Adrenal gland (tissue), 5 donors: ENCODE data around the gene DNAH11.

Experiments
- POLR2A ChIP-seq, 2 donors: fragments of 450-650 bp; IDR thresholded peaks; one replicate each; pipeline ENCODE4 v1.6.1; 2017; ENCODE audit warnings: antibody characterized with exemption in 2 of 2, mild to moderate bottlenecking in 2 of 2, moderate library complexity in 1 of 2
- TF ChIP-seq, protein P1 (sequence below), 6 experiments: fragments of 450-650 bp in 4 of 6; fragments of 200-600 bp in 2 of 6; sonication (generic) in 1 of 6; IDR thresholded peaks; 1 replicate in 5 of 6; 2 replicates in 1 of 6; pipeline versions ENCODE4 v1.5.1 to v1.8.0; 2016 to 2021; ENCODE audit warnings: antibody characterized with exemption in 6 of 6, mild to moderate bottlenecking in 2 of 6, moderate library complexity in 1 of 6
- donor health status: DM: no; HTN: no; CAD: no.

DNA sequence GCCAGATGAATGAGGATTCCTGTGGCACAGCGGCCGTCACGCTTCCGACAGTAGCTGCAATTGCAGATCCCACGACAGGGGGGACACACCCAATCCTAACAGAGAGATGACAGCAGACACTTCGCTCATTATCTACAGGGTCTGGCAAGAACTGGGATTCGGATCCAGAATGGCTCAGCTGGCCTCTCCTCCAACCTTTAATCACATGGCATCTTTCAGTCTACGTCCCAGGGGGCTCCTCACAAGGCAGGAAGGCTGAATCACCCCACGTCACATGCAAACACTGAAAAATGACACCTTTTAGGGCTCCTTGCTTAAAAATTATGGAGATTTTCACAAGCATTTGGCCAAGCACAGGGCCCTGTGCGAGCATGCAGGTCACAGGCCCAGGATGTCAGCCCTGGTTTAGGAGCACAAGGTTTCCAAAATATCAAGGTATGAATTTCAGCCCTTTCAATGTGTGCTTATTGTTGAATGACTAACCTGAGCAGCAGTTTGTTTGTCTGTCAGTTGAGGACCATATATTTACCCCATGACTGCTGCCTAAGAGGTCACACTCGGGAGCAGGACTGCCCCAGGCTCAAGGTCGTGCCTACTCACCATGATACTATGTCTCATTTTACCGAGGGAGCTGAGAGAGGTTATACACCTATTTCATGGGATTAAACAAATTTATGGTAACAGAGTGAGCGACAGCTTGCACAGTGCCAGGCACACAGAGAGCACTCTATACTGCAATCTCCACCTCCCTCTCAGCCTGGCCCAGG, 360.4 kb downstream of the DNAH11 start:
- no peak for TF ChIP-seq POLR2A (IDR thresholded peaks at IDR 0.05)
- TF ChIP-seq, protein P1, sequence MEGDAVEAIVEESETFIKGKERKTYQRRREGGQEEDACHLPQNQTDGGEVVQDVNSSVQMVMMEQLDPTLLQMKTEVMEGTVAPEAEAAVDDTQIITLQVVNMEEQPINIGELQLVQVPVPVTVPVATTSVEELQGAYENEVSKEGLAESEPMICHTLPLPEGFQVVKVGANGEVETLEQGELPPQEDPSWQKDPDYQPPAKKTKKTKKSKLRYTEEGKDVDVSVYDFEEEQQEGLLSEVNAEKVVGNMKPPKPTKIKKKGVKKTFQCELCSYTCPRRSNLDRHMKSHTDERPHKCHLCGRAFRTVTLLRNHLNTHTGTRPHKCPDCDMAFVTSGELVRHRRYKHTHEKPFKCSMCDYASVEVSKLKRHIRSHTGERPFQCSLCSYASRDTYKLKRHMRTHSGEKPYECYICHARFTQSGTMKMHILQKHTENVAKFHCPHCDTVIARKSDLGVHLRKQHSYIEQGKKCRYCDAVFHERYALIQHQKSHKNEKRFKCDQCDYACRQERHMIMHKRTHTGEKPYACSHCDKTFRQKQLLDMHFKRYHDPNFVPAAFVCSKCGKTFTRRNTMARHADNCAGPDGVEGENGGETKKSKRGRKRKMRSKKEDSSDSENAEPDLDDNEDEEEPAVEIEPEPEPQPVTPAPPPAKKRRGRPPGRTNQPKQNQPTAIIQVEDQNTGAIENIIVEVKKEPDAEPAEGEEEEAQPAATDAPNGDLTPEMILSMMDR (IDR thresholded peaks at IDR 0.05) = no peak
